AG04450 (cell line): ENCODE data around the gene PDE7B. TPM values are rescaled to one million over a fixed set of nuclear protein-coding genes. Genes with fewer than 3 reads are reported as not detected.

Experiments
- CTCF ChIA-PET: fragments of 300-600, 350-600 bp; formaldehyde crosslinking; extraction: SDS; loops from one replicate; lab custom pipeline; 2022; ENCODE audit warnings: antibody characterized with exemption, inconsistent platforms; lab: Charles Lee
- POLR2A ChIA-PET: fragments of 350-600 bp; formaldehyde crosslinking; extraction: SDS; loops from one replicate; lab custom pipeline; 2021; ENCODE audit warnings: antibody characterized with exemption, inconsistent platforms; lab: Yijun Ruan, JAX
- DNase-seq: peaks from one replicate; pipeline ENCODE4 v3.0.0-alpha.2; 2011; ENCODE audit warnings: low read depth, low spot score
- H3K27ac ChIP-seq: one replicate; pipeline ENCODE4 v1.5.1; 2012; ENCODE audit warnings: low read depth, low read length, control low read depth
- H3K27me3 ChIP-seq: one replicate; pipeline ENCODE4 v1.6.0; 2012; ENCODE audit warnings: low read length; ENCODE audit not compliant: control insufficient read depth, insufficient read depth
- H3K4me3 ChIP-seq: 2 replicates; pipeline ENCODE4 v1.5.1; 2011; ENCODE audit warnings: mild to moderate bottlenecking, low read depth, low read length, control low read depth
- H3K9me3 ChIP-seq: 2 replicates; pipeline ENCODE4 v1.5.1; 2012; ENCODE audit warnings: low read length; ENCODE audit not compliant: control insufficient read depth, insufficient read depth
- CTCF ChIP-seq: IDR thresholded peaks from 2 replicates; pipeline ENCODE4 v1.5.1; 2011; ENCODE audit warnings: low read depth, low read length, control low read depth, inconsistent platforms
- polyA plus RNA-seq: library from polyadenylated mRNA; depleted of rRNA; stranded (reverse); fragments of >200 nt; gene quantifications from 2 replicates; pipeline ENCODE4 v1.2.3, GENCODE V29; 2011

Gene PDE7B
- polyA plus RNA-seq, 1 experiment = 17.4 TPM

GRCh38 chr6:136112262-136112661, 260.8 kb downstream of the PDE7B start:
- no peak for DNase-seq
- Histone ChIP-seq H3K27ac (no peak overlapping the region), H3K9me3 (no peaks in the 10 kb centered on the region), H3K27me3 (no peaks in the 10 kb centered on the region), H3K4me3 (no peak overlapping the region)
- CTCF ChIA-PET = interaction anchor here (0.7 kb wide), 1 partner anchor 9 kb away, joined by 5 read pairs; no protein-coding TSS in a partner anchor
- POLR2A ChIA-PET = no interaction called here
- no peak for TF ChIP-seq CTCF

DNA sequence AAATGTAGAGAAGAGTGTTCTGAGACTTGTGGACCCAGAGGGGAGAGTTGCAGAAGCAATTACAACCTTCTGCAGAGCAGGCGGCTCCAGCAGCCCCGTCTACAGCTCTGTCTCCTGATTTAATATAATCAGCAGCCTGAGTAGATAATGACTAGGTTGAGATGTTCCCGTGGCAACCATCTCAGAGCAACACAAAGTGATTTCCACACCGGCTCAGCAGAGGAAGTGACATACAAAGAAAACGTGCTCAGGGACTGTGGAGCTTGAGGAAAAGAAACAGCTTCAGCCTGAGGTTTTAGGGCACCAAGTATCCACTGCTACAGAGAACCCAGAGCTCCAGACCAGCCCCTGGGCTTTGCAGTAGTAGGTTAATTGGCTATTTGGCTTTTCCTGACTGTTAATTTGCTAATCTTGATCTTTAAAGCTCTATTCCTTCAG, 262.3 kb downstream of the PDE7B start:
- H3K4me3 ChIP-seq = no peak overlapping the region
- DNase-seq = peak; percentile 52
- TF ChIP-seq CTCF = no peak
- peak overlapping the region; percentile 33 for H3K27ac ChIP-seq
- CTCF ChIA-PET = interaction anchor here (1.2 kb wide), 1 partner anchor 82 kb away, joined by 3 read pairs; no protein-coding TSS in a partner anchor
- no peaks in the 10 kb centered on the region for H3K27me3 ChIP-seq
- POLR2A ChIA-PET = interaction anchor here (0.6 to 1.5 kb wide), 3 partner anchors 11 to 176 kb away, joined by 3 to 5 read pairs (median 3); partner anchors contain the start of gene BCLAF1
- no peaks in the 10 kb centered on the region for H3K9me3 ChIP-seq

GRCh38 chr6:136114661-136115060, 263.2 kb downstream of the PDE7B start:
- Histone ChIP-seq H3K4me3 (no peak overlapping the region), H3K9me3 (no peaks in the 10 kb centered on the region), H3K27ac (no peak overlapping the region), H3K27me3 (no peaks in the 10 kb centered on the region)
- no peak for TF ChIP-seq CTCF
- ChIA-PET POLR2A (interaction anchor here (0.8 kb wide), 1 partner anchor 175 kb away, joined by 3 read pairs; the partner anchor contains the start of gene BCLAF1), CTCF (no interaction called here)
- no peak for DNase-seq

DNA sequence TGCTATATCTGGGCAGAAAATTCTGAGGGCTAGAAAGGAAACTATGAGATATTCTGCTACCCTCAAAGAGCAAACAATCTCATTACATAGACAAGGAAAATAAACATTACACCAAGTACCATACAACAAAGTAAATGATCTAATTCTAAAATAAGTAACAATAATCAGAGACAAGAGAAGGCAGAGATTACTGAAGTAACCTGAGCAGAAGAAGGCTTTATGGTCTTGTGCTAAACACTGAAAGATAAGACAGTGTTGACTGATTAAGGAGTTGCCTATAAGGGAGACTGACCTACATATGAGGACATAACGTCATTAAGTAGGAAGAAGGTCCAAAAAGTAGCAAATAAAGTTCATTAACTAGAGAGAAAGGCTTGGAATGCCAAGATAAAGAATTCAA, 264.4 kb downstream of the PDE7B start:
- ChIA-PET CTCF (no interaction called here), POLR2A (no interaction called here)
- H3K9me3 ChIP-seq = no peaks in the 10 kb centered on the region
- no peak overlapping the region for H3K27ac ChIP-seq
- no peak for TF ChIP-seq CTCF
- H3K4me3 ChIP-seq = no peak overlapping the region
- no peak for DNase-seq
- no peaks in the 10 kb centered on the region for H3K27me3 ChIP-seq

DNA sequence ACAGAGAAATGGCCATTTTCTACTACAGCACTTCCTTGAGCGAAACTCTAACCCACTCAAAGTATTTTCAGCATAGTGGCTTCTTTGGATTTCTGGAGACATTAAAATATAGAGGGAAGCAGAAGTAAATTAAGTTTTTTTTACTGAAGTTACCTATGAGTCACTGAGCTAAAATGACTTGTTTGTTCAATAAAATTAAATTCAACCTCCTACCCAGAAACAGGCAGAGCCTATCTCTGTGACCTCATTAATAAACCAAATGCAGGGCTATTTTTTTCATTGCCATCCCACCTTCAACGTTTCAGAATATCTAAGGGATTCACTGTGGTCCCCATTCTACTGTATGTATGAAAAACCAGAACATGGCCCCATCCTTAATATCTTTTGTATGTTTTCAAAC, 265.6 kb downstream of the PDE7B start:
- Histone ChIP-seq H3K4me3 (no peak overlapping the region), H3K9me3 (no peaks in the 10 kb centered on the region), H3K27me3 (no peaks in the 10 kb centered on the region), H3K27ac (no peak overlapping the region)
- ChIA-PET CTCF (interaction anchor here (1.4 kb wide), 1 partner anchor 110 kb away, joined by 3 read pairs; no protein-coding TSS in a partner anchor), POLR2A (interaction anchor here (0.6 kb wide), 1 partner anchor 53 kb away, joined by 3 read pairs; no protein-coding TSS in a partner anchor)
- no peak for TF ChIP-seq CTCF
- no peak for DNase-seq
